ENCODE data around the gene ZDHHC15. TPM values are rescaled to one million over a fixed set of nuclear protein-coding genes. Genes with fewer than 3 reads are reported as not detected.

Gene ZDHHC15
- total and polyA plus RNA-seq, 2 of the 8 experiments (the other 6 are each of a cell fraction or from before 2014, with no cell fraction given), result 1.7 to 3.5 TPM

DNA sequence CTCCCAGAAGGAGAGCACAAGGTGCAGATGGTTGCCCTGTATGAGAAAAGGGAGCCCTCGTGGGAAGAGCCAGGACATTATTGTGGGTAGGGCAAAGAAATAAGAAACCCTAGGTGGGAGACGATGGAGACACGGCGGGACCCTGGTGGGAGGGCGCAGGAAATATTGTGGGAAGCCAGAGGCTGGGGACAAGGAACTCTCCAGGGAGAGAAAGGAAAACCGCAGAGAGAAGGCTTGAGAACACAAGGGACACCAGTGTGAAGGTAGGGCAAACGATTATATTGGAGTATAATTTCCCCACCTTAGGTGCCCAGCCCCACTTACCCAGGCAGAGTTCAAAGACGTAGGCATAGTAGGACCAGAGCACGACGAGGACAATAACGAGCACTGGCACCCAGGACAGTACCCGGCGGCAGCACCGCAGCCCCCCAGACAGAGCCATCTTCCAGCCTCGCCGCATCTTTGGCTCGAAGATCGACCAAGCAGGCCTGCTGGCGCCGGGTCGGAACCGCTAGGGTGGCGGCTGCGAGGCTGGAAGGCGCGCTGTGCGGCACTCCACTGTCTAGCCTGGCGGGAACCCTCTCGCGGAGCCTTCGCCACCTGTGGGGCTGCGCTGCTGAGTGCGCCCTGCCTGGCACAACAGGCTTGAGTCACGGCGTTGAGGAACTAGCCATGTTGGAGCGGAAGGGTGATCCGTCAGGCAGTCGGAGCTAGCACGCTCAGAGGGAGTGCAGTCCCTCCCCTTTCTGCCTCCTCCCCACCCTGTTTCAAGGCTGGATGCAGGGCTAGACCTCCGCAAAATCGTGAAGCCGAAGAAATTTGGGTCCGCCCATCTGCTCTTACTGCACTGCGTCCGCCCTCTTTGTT lies at the start of gene ZDHHC15 (continued):
- TF ChIP-seq POLR2A (IDR thresholded peaks at IDR 0.05; ENCODE audit: control extremely low read depth in 1 of 2, low read depth in 2 of 2, low read length in 2 of 2), result peak; percentile 21 to 74
- TF ChIP-seq RFX5 (IDR thresholded peaks at IDR 0.05; ENCODE audit: borderline replicate concordance, low read depth, low read length), result no peak
- peak; percentile 99 for TF ChIP-seq ASH2L (IDR thresholded peaks at IDR 0.05; ENCODE audit: low read length)
- TF ChIP-seq, protein P1, sequence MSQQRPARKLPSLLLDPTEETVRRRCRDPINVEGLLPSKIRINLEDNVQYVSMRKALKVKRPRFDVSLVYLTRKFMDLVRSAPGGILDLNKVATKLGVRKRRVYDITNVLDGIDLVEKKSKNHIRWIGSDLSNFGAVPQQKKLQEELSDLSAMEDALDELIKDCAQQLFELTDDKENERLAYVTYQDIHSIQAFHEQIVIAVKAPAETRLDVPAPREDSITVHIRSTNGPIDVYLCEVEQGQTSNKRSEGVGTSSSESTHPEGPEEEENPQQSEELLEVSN (IDR thresholded peaks at IDR 0.05), result no peak
- peak; percentile 99 for TF ChIP-seq RBBP5 (IDR thresholded peaks at IDR 0.05; ENCODE audit: borderline replicate concordance, low read depth, low read length)
- no peak for TF ChIP-seq SIN3A (conservative IDR thresholded peaks at IDR 0.05 in 1 of 2, IDR thresholded peaks at IDR 0.05 in 1 of 2; ENCODE audit: low read depth in 1 of 2, low read length in 2 of 2)
- TF ChIP-seq JUND (IDR thresholded peaks at IDR 0.05; ENCODE audit: low read length), result no peak
- TF ChIP-seq CBX5 (IDR thresholded peaks at IDR 0.05; ENCODE audit: low read depth, low read length), result no peak
- TF ChIP-seq CBX8 (IDR thresholded peaks at IDR 0.05; ENCODE audit: borderline replicate concordance, low read depth, low read length), result no peak
- TF ChIP-seq, protein P2, sequence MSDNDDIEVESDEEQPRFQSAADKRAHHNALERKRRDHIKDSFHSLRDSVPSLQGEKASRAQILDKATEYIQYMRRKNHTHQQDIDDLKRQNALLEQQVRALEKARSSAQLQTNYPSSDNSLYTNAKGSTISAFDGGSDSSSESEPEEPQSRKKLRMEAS (IDR thresholded peaks at IDR 0.05), result peak; percentile 64
- no peak for TF ChIP-seq JUN (IDR thresholded peaks at IDR 0.05; ENCODE audit: low read depth, low read length)
- TF ChIP-seq CHD1 (IDR thresholded peaks at IDR 0.05; ENCODE audit: low read depth, low read length), result no peak
- TF ChIP-seq POLR2AphosphoS5 (IDR thresholded peaks at IDR 0.05; ENCODE audit: low read depth, low read length), result peak; percentile 76; the same call in 1 of the 2 replicates
- TF ChIP-seq EZH2 (IDR thresholded peaks at IDR 0.05; ENCODE audit: low read depth, low read length, severe bottlenecking), result no peak
- TF ChIP-seq BRCA1 (IDR thresholded peaks at IDR 0.05; ENCODE audit: low read depth, low read length), result no peak
- TF ChIP-seq TAF1 (IDR thresholded peaks at IDR 0.05; ENCODE audit: low read depth, low read length), result peak; percentile 69; the same call in 1 of the 2 replicates

All from H1 (cell line).